Gastrocnemius medialis (tissue), 4 donors: ENCODE measurements around the gene TYMP.

Experiments used
- POLR2A ChIP-seq, 2 donors: fragments of 450-650 bp; IDR thresholded peaks; one replicate each; pipeline ENCODE4 v1.6.1; 2017; ENCODE audit warnings: antibody characterized with exemption in 2 of 2, mild to moderate bottlenecking in 2 of 2, moderate library complexity in 2 of 2
- TF ChIP-seq, protein P1 (sequence below), 5 experiments: fragments of 450-650 bp in 3 of 5; fragments of 200-600 bp in 2 of 5; sonication (generic) in 2 of 5; IDR thresholded peaks in 4 of 5; conservative IDR thresholded peaks in 1 of 5; 1 replicate in 4 of 5; 2 replicates in 1 of 5; pipeline ENCODE4 v1.5.1; 2016 to 2019; ENCODE audit warnings: antibody characterized with exemption in 5 of 5, mild to moderate bottlenecking in 3 of 5, moderate library complexity in 3 of 5

DNA sequence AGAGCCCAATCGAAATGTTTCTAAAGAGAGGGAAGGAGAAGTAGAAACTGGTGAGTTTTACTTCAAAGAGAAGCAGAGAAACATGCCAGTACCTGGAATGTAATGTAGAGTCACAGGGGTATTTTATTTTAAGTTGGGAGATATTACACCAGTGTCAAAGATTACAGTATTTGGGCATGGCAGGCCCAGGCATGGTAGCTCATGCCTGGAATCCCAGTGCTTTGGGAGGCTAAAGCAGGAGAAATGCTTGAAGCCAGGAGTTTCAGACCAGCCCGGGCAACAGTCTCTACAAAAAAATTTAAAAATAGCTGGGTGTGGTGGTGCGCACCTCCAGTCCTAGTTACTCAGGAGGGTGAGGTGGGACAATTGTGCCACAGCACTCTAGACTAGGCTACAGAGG lies 30.2 kb upstream of the TYMP start:
- no peak for TF ChIP-seq POLR2A (IDR thresholded peaks at IDR 0.05)
- TF ChIP-seq, protein P1, sequence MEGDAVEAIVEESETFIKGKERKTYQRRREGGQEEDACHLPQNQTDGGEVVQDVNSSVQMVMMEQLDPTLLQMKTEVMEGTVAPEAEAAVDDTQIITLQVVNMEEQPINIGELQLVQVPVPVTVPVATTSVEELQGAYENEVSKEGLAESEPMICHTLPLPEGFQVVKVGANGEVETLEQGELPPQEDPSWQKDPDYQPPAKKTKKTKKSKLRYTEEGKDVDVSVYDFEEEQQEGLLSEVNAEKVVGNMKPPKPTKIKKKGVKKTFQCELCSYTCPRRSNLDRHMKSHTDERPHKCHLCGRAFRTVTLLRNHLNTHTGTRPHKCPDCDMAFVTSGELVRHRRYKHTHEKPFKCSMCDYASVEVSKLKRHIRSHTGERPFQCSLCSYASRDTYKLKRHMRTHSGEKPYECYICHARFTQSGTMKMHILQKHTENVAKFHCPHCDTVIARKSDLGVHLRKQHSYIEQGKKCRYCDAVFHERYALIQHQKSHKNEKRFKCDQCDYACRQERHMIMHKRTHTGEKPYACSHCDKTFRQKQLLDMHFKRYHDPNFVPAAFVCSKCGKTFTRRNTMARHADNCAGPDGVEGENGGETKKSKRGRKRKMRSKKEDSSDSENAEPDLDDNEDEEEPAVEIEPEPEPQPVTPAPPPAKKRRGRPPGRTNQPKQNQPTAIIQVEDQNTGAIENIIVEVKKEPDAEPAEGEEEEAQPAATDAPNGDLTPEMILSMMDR (IDR thresholded peaks at IDR 0.05 in 4 of 5, conservative IDR thresholded peaks at IDR 0.05 in 1 of 5), result no peak
